HepG2 (cell line): ENCODE results near the gene HYOU1. TPM values are rescaled to one million over a fixed set of nuclear protein-coding genes. Genes with fewer than 3 reads are reported as not detected.

ENCODE experiments used
- ATAC-seq: fragments of 200-7000 bp; cut with Tn5 transposase; 3 replicates; pipeline ENCODE4 v1.9.1; 2020; ENCODE audit warnings: mild to moderate bottlenecking, moderate library complexity
- BruUV-seq: library from RNA; stranded (reverse); fragments of 400-500 nt; replicated peaks from 2 replicates; lab custom pipeline; 2021; lab: Mats Ljungman, UMichigan
- CTCF ChIA-PET: fragments of 300-600 bp; formaldehyde crosslinking; extraction: SDS; loops from one replicate; lab custom pipeline; 2021; ENCODE audit warnings: low total read pairs, inconsistent platforms, low intra/inter-chr PET ratio; lab: Yijun Ruan, JAX
- POLR2A ChIA-PET: fragments of 350-600 bp; sonication (Branson Sonifier 250); formaldehyde crosslinking; loops from one replicate; lab custom pipeline; 2020; ENCODE audit warnings: antibody characterized with exemption, inconsistent platforms; lab: Yijun Ruan, JAX
- DNase-seq: peaks from one replicate; pipeline ENCODE4 v3.0.0-alpha.2; 2015; ENCODE audit warnings: low spot score
- FAIRE-seq: peaks from 3 replicates; lab custom pipeline; 2011; peaks lifted over from hg19 to GRCh38; lab: Jason Lieb, UNC
- H2AFZ ChIP-seq: one replicate; pipeline ENCODE4 v1.6.1; 2011; ENCODE audit warnings: low read length, inconsistent platforms
- H3K27ac ChIP-seq: fragments of 300-600 bp; 3 replicates; pipeline ENCODE4 v1.8.0; 2011; ENCODE audit warnings: mixed run types, mild to moderate bottlenecking, mixed read lengths, low read length, inconsistent platforms; ENCODE audit not compliant: insufficient read depth; ENCODE audit errors: extremely low read length
- H3K27me3 ChIP-seq, 2 experiments: fragments of 200-600 bp in 1 of 2; 2 replicates in 1 of 2; 3 replicates in 1 of 2; pipeline versions ENCODE4 v1.6.0 to v1.8.0; 2011; ENCODE audit warnings: low read length in 2 of 2, mild to moderate bottlenecking in 2 of 2, moderate library complexity in 2 of 2, inconsistent platforms in 1 of 2; ENCODE audit not compliant: insufficient read depth in 2 of 2, control insufficient read depth in 1 of 2
- H3K36me3 ChIP-seq, 2 experiments: fragments of 200-600 bp in 1 of 2; replicated peaks in 1 of 2; 2 replicates in 1 of 2; 3 replicates in 1 of 2; pipeline versions ENCODE4 v1.5.1 to v1.8.0; 2011; ENCODE audit warnings: low read length in 2 of 2, inconsistent platforms in 1 of 2; ENCODE audit not compliant: insufficient read depth in 2 of 2, control insufficient read depth in 1 of 2
- H3K4me1 ChIP-seq: 2 replicates; pipeline ENCODE4 v1.5.1; 2012; ENCODE audit warnings: low read length, inconsistent platforms; ENCODE audit not compliant: insufficient read depth
- H3K4me2 ChIP-seq: 2 replicates; pipeline ENCODE4 v1.6.0; 2011; ENCODE audit warnings: low read depth, low read length, inconsistent platforms
- H3K4me3 ChIP-seq, 3 experiments: fragments of 200-600 bp in 1 of 3; sonication (generic), shearing (Covaris generic) in 1 of 3; replicated peaks in 1 of 3; 2 replicates each; pipeline ENCODE4 v1.5.1; 2011 to 2016; ENCODE audit warnings: low read length in 3 of 3, inconsistent platforms in 2 of 3, low read depth in 2 of 3, mild to moderate bottlenecking in 2 of 3, control low read depth in 1 of 3, mixed read lengths in 1 of 3; ENCODE audit not compliant: insufficient read depth in 1 of 3
- H3K79me2 ChIP-seq: one replicate; pipeline ENCODE4 v1.6.1; 2011; ENCODE audit warnings: low read length, inconsistent platforms; ENCODE audit not compliant: insufficient read depth
- H3K9ac ChIP-seq: 2 replicates; pipeline ENCODE4 v1.6.0; 2011; ENCODE audit warnings: mild to moderate bottlenecking, low read depth, low read length, inconsistent platforms; ENCODE audit not compliant: insufficient read depth
- H3K9me3 ChIP-seq: 2 replicates; pipeline ENCODE4 v1.5.1; 2012; ENCODE audit warnings: mild to moderate bottlenecking, low read length
- H4K20me1 ChIP-seq: 2 replicates; pipeline ENCODE4 v1.6.0; 2011; ENCODE audit warnings: inconsistent platforms, mild to moderate bottlenecking, low read length, moderate library complexity; ENCODE audit not compliant: insufficient read depth
- FLYWCH1 ChIP-seq: sonication (generic); formaldehyde crosslinking; IDR thresholded peaks from 2 replicates; pipeline ENCODE4 v1.8.1; 2023; ENCODE audit warnings: mild to moderate bottlenecking, missing genetic modification reagents
- LBX2 ChIP-seq: sonication (generic); formaldehyde crosslinking; IDR thresholded peaks from 2 replicates; pipeline ENCODE4 v1.5.0; 2020; ENCODE audit warnings: missing genetic modification reagents, mild to moderate bottlenecking, borderline replicate concordance
- PHF21A ChIP-seq: sonication (generic); formaldehyde crosslinking; IDR thresholded peaks from 2 replicates; pipeline ENCODE4 v1.5.0; 2020; ENCODE audit warnings: mild to moderate bottlenecking, missing genetic modification reagents
- PLRG1 ChIP-seq: fragments of 450-650 bp; conservative IDR thresholded peaks from 2 replicates; pipeline ENCODE4 v1.6.1; 2016
- SMARCE1 ChIP-seq: fragments of 450-650 bp; IDR thresholded peaks from 2 replicates; pipeline ENCODE4 v1.6.1; 2017; ENCODE audit warnings: borderline replicate concordance
- TAF1 ChIP-seq: sonication (generic); formaldehyde crosslinking; IDR thresholded peaks from 2 replicates; pipeline ENCODE4 v1.4.0; 2020; ENCODE audit warnings: missing genetic modification reagents
- ZNF431 ChIP-seq: sonication (generic); formaldehyde crosslinking; IDR thresholded peaks from 2 replicates; pipeline ENCODE4 v1.9.0; 2022; ENCODE audit warnings: missing genetic modification reagents, low read depth, mild to moderate bottlenecking, borderline replicate concordance
- ZNF607 ChIP-seq: sonication (generic); formaldehyde crosslinking; IDR thresholded peaks from 2 replicates; pipeline ENCODE4 v1.5.1; 2020; ENCODE audit warnings: missing genetic modification reagents, mild to moderate bottlenecking, borderline replicate concordance
- WGBS: methylation state at CpG from one replicate; pipeline ENCODE4 v1.1.6; 2017; ENCODE audit warnings: low lambda C conversion rate; 5-methylcytosine and 5-hydroxymethylcytosine counted together
- in situ Hi-C: cut with HindIII; loops from 2 replicates; pipeline ENCODE4 v1.10.0; 2017; ENCODE audit warnings: low pct_unique_long_range_greater_than_20kb; ENCODE audit not compliant: extremely low pct_ligation_motif_present
- intact Hi-C: fragments of 100-400 bp; cut with micrococcal nuclease; formaldehyde crosslinking; loops from one replicate; pipeline ENCODE4 v1.10.0; 2022; ENCODE audit not compliant: unreplicated experiment
- polyA plus RNA-seq, 8 experiments: library from polyadenylated mRNA; depleted of rRNA in 3 of 8; stranded (reverse) in 7 of 8; unstranded in 1 of 8; fragments of >200 nt; fragmentation: Illumina TruSeq in 4 of 8; extraction: Trizol in 4 of 8; gene quantifications; 2 replicates each; pipeline versions ENCODE4 v1.2.1 to v1.2.3, GENCODE V29; 2011 to 2016; ENCODE audit warnings: low read depth in 4 of 8, missing spikeins in 1 of 8, mixed read lengths in 1 of 8; ENCODE audit not compliant: insufficient read depth in 1 of 8
- total RNA-seq, 5 experiments: library from RNA; depleted of rRNA; stranded (reverse); fragments of >200 nt; fragmentation: Illumina TruSeq; extraction: Trizol; gene quantifications; 2 replicates each; pipeline ENCODE4 v1.2.3, GENCODE V29; 2016; ENCODE audit warnings: low read depth in 1 of 5
- TF ChIP-seq, protein P1 (sequence below): sonication (generic); formaldehyde crosslinking; IDR thresholded peaks from 2 replicates; pipeline ENCODE4 v1.4.0; 2020; ENCODE audit warnings: mild to moderate bottlenecking, missing genetic modification reagents, borderline replicate concordance
- TF ChIP-seq, protein P2 (sequence below): sonication (generic); formaldehyde crosslinking; IDR thresholded peaks from 2 replicates; pipeline ENCODE4 v1.5.0; 2020; ENCODE audit warnings: mild to moderate bottlenecking, missing genetic modification reagents
- TF ChIP-seq, protein P3 (sequence below): IDR thresholded peaks from 2 replicates; pipeline ENCODE4 v1.6.1; 2012; ENCODE audit warnings: inconsistent platforms
- TF ChIP-seq, protein P4 (sequence below): IDR thresholded peaks from 2 replicates; pipeline ENCODE4 v1.6.1; 2016; ENCODE audit warnings: low read depth

The HYOU1 gene
- total and polyA plus RNA-seq, 2 of the 13 experiments (the other 11 are each of a cell fraction or from before 2014, with no cell fraction given) = 127 to 155 TPM

- Histone ChIP-seq H3K9ac (no peak overlapping the region), H3K27me3 (no peaks in the 10 kb centered on the region), H3K9me3 (no peaks in the 10 kb centered on the region), H3K4me3 (peak overlapping the region in 1 of 3 experiments; percentile 82; a peak in 2 of 6 replicates), H3K79me2 (peaks cover 63% of the 10 kb centered on the region), H3K36me3 (peaks cover 4% of the 10 kb centered on the region in 2 experiments; a peak in 3 of 5 replicates), H3K4me2 (peak overlapping the region; percentile 99), H3K27ac (peak overlapping the region; percentile 77), H4K20me1 (peaks cover 5% of the 10 kb centered on the region; the same call in 1 of the 2 replicates), H3K4me1 (peaks cover 97% of the 10 kb centered on the region), H2AFZ (no peak overlapping the region)
- in situ Hi-C loops (no loop called here), intact Hi-C loops (no loop called here)
- no TSS peak for BruUV-seq
- peak; percentile 17 for ATAC-seq
- DNase-seq = peak; percentile 49
- CTCF ChIA-PET = no interaction called here
- FAIRE-seq = peak; percentile 50
- POLR2A ChIA-PET = interaction anchor here (1.1 to 2.8 kb wide), 6 partner anchors 9 to 78 kb away, joined by 3 to 12 read pairs (median 6); partner anchors contain the start of genes CENATAC, DPAGT1, HMBS and VPS11
- 56% methylated on average over 15 of the region's 15 CpGs for WGBS
- TF ChIP-seq TAF1 (CRISPR knock-in tag) (peak; percentile 25; the same call in 1 of the 2 replicates), FLYWCH1 (CRISPR knock-in tag) (no peak), ZNF607 (CRISPR knock-in tag) (no peak), SMARCE1 (no peak), LBX2 (CRISPR knock-in tag) (0 out of 2 replicates have a peak, but pooled peaks have one; percentile 8), ZNF431 (CRISPR knock-in tag) (no peak), PHF21A (CRISPR knock-in tag) (peak; percentile 76), PLRG1 (no peak)
- TF ChIP-seq, protein P1, sequence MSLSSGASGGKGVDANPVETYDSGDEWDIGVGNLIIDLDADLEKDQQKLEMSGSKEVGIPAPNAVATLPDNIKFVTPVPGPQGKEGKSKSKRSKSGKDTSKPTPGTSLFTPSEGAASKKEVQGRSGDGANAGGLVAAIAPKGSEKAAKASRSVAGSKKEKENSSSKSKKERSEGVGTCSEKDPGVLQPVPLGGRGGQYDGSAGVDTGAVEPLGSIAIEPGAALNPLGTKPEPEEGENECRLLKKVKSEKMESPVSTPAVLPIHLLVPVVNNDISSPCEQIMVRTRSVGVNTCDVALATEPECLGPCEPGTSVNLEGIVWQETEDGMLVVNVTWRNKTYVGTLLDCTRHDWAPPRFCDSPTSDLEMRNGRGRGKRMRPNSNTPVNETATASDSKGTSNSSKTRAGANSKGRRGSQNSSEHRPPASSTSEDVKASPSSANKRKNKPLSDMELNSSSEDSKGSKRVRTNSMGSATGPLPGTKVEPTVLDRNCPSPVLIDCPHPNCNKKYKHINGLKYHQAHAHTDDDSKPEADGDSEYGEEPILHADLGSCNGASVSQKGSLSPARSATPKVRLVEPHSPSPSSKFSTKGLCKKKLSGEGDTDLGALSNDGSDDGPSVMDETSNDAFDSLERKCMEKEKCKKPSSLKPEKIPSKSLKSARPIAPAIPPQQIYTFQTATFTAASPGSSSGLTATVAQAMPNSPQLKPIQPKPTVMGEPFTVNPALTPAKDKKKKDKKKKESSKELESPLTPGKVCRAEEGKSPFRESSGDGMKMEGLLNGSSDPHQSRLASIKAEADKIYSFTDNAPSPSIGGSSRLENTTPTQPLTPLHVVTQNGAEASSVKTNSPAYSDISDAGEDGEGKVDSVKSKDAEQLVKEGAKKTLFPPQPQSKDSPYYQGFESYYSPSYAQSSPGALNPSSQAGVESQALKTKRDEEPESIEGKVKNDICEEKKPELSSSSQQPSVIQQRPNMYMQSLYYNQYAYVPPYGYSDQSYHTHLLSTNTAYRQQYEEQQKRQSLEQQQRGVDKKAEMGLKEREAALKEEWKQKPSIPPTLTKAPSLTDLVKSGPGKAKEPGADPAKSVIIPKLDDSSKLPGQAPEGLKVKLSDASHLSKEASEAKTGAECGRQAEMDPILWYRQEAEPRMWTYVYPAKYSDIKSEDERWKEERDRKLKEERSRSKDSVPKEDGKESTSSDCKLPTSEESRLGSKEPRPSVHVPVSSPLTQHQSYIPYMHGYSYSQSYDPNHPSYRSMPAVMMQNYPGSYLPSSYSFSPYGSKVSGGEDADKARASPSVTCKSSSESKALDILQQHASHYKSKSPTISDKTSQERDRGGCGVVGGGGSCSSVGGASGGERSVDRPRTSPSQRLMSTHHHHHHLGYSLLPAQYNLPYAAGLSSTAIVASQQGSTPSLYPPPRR = peak; percentile 57; the same call in 1 of the 2 replicates
- TF ChIP-seq, protein P2, sequence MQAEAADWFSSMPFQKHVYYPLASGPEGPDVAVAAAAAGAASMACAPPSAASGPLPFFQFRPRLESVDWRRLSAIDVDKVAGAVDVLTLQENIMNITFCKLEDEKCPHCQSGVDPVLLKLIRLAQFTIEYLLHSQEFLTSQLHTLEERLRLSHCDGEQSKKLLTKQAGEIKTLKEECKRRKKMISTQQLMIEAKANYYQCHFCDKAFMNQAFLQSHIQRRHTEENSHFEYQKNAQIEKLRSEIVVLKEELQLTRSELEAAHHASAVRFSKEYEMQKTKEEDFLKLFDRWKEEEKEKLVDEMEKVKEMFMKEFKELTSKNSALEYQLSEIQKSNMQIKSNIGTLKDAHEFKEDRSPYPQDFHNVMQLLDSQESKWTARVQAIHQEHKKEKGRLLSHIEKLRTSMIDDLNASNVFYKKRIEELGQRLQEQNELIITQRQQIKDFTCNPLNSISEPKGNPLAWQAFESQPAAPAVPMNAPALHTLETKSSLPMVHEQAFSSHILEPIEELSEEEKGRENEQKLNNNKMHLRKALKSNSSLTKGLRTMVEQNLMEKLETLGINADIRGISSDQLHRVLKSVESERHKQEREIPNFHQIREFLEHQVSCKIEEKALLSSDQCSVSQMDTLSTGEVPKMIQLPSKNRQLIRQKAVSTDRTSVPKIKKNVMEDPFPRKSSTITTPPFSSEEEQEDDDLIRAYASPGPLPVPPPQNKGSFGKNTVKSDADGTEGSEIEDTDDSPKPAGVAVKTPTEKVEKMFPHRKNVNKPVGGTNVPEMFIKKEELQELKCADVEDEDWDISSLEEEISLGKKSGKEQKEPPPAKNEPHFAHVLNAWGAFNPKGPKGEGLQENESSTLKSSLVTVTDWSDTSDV (CRISPR knock-in tag) = no peak
- TF ChIP-seq, protein P3, sequence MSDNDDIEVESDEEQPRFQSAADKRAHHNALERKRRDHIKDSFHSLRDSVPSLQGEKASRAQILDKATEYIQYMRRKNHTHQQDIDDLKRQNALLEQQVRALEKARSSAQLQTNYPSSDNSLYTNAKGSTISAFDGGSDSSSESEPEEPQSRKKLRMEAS = peak; percentile 13; the same call in 1 of the 2 replicates
- TF ChIP-seq, protein P4, sequence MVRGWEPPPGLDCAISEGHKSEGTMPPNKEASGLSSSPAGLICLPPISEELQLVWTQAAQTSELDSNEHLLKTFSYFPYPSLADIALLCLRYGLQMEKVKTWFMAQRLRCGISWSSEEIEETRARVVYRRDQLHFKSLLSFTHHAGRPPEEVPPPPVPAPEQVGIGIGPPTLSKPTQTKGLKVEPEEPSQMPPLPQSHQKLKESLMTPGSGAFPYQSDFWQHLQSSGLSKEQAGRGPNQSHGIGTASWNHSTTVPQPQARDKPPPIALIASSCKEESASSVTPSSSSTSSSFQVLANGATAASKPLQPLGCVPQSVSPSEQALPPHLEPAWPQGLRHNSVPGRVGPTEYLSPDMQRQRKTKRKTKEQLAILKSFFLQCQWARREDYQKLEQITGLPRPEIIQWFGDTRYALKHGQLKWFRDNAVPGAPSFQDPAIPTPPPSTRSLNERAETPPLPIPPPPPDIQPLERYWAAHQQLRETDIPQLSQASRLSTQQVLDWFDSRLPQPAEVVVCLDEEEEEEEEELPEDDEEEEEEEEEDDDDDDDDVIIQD (CRISPR knock-in tag) = 0 out of 2 replicates have a peak, but pooled peaks have one; percentile 11
These were observed 32.4 kb downstream of the HYOU1 start for GRCh38 chr11:119024430-119025098.
